Endothelial cell of coronary artery (primary cell): ENCODE data around the gene CALML6. TPM values are rescaled to one million over a fixed set of nuclear protein-coding genes. Genes with fewer than 3 reads are reported as not detected.

ENCODE experiments used
- total RNA-seq: library from RNA; depleted of rRNA; stranded (reverse); fragments of >200 nt; gene quantifications from 2 replicates; pipeline ENCODE4 v1.2.3, GENCODE V29; 2014

CALML6 gene, protein sequence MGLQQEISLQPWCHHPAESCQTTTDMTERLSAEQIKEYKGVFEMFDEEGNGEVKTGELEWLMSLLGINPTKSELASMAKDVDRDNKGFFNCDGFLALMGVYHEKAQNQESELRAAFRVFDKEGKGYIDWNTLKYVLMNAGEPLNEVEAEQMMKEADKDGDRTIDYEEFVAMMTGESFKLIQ
- not detected in 2 replicates for total RNA-seq

GRCh38 chr1:1914971-1915692, at the start of gene CALML6:
TSS of gene CALML6 (plus strand) at chr1:1915260. CDS start at chr1:1915281, 21 bp downstream.

DNA sequence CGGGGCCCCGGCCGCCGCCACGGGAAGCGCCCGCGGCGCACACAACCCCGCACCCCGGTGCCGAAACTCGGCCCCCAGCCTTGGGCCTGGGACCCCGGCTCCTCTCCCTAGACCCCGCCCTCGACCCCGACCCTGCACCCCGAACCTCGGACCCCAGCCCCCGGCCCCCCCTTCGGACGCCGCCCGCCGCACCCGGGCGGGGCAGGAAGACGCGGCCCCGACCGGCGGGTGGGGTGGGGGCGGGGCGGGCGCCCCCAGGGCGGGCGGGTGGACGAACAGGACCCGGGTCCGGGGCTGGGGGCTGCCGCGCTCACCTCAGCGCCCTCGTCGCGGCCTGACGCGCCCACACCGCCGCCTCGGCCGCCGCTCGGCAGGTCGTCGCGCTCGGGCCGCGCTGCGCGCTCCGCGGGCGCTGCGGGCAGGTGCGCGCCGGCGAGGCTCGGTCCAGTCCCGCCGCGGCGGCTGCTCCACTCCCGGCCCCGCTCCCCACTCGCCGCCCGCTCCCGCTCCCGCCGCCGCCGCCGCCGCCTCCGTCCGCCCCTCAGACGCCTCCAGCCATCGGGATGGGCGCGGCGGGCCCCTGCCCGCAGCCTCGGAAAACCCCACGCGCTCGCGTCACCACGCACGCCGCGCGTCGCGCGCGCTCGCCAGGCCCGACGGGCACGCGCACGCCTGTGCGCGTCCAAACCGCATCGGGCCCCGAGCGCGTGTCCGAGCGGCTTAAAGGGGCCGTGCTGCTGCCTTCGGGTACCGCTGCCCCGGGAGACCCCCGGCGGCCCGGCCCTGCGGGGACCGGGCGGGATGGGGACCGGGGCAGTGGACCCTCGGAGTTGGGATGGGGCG, 24.3 kb upstream of the CALML6 start, which contains the start of gene GNB1:
Gene GNB1, minus strand, starts transcription at position 582 of the 843 bp plus-strand sequence. CDS start 65,634 bp downstream, outside the sequence.

GRCh38 chr1:1918901-1919303, 3.8 kb downstream of the CALML6 start, which contains the start of gene TMEM52:
TSS of gene TMEM52 (minus strand) at chr1:1919279. CDS start at chr1:1919265, 14 bp downstream.

Other genes starting within 250 kb of the CALML6 start
- gene SLC35E2B, start 222.5 kb upstream of the CALML6 start, total RNA-seq, result 21.7 and 24.3 TPM in 2 replicates
- gene CDK11A, start 190.9 kb upstream of the CALML6 start, total RNA-seq, result 12.3 and 16.8 TPM in 2 replicates
- 37.9 and 45.6 TPM in 2 replicates for gene NADK, start 136.8 kb upstream of the CALML6 start, total RNA-seq
- 87.0 and 121 TPM in 2 replicates for gene GNB1, start 24.2 kb upstream of the CALML6 start, total RNA-seq
- 0.09 TPM in 2 replicates for gene TMEM52, start 4.0 kb downstream of the CALML6 start, total RNA-seq
- gene CFAP74, start 88.5 kb downstream of the CALML6 start, total RNA-seq, result not detected in 2 replicates
- not detected in 2 replicates for gene GABRD, start 104.1 kb downstream of the CALML6 start, total RNA-seq
- gene PRKCZ, start 135.2 kb downstream of the CALML6 start, total RNA-seq, result 0.19 and 0.36 TPM in 2 replicates